ENCODE measurements around the gene INO80D.
"Not testable (repeated sequence)": the region's sequence is repeated elsewhere in the genome, so short reads cannot be mapped to it uniquely, and the experiment has no call there.

The INO80D gene, protein sequence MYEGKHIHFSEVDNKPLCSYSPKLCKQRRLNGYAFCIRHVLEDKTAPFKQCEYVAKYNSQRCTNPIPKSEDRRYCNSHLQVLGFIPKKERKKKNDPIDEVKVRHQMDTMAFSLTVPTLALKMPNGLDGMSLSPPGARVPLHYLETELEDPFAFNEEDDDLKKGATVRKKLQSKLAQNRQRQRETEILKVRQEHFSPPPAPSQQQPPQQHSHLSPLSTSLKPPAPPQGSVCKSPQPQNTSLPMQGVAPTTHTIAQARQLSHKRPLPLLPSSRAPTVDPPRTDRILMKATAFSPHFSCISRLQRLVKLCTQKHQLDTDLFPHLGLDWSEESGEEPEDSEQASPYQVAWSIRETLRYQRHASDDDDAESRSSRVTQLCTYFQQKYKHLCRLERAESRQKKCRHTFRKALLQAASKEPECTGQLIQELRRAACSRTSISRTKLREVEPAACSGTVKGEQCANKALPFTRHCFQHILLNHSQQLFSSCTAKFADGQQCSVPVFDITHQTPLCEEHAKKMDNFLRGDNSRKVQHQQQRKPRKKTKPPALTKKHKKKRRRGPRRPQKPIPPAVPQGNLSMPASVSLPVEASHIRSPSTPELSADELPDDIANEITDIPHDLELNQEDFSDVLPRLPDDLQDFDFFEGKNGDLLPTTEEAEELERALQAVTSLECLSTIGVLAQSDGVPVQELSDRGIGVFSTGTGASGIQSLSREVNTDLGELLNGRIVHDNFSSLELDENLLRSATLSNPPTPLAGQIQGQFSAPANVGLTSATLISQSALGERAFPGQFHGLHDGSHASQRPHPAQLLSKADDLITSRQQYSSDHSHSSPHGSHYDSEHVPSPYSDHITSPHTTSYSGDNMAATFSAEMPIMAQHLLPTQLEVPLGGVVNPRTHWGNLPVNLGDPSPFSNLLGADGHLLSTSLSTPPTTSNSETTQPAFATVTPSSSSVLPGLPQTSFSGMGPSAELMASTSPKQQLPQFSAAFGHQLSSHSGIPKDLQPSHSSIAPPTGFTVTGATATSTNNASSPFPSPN

DNA sequence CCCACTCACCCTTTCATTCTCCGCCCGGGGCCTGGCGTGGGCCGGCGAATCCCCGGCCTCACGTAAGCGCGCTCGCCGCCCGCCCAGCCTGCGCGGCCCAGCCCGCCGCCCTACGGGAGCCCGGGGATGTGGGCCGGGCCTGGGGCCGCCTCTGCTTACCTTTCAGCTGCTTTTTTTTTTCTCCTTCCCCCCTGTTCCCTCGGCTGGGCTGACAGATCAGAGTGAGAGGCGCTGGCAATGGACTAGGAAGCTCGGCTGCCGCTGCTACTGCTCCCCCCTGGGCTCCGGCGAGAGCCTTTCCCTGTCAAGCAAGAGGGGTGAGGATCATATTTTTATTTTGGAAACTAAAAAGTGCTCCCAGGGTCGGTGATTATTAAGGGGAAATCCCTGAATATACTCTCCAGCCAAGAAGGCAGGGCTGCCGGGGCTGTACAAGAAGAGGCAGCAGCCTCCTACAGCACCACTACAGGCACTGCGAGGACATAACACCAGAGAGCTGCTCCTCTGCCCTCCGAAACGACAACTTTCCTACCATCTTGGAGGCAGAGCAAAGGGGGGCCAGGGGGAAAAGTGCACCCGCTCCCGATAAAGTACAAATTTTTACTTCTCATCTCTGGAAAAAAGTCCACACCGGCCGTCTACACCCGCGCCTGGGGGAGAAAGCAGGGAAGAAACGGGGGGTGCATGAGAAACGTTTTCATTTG, at the start of gene INO80D:
Gene INO80D, minus strand, starts transcription at position 433 of the 704 bp plus-strand sequence. CDS start 23,158 bp downstream, outside the sequence.
- in situ Hi-C loops (cut with MboI; ENCODE audit: low sequenced_read_pairs): no loop called here

DNA sequence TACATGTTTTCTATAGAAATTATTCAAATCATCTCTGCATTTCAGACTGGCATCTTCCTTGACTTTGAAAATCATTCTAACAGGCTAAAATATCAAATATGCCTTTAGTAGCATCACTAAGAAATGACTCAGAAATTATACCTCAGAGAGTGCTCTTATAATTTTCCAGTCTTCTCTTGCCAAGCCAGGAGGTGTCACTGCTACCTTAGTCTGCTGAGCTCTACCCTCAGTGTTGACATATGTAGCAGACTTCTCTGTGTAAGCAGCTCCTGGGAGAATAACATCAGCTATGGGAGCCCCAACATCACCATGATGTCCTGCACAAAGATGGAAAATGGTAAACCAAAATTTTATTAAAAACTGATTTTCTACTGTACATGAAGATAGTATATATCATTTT, 41.7 kb upstream of the INO80D start:
- in situ Hi-C loops (cut with MboI; ENCODE audit: low sequenced_read_pairs): no loop called here

DNA sequence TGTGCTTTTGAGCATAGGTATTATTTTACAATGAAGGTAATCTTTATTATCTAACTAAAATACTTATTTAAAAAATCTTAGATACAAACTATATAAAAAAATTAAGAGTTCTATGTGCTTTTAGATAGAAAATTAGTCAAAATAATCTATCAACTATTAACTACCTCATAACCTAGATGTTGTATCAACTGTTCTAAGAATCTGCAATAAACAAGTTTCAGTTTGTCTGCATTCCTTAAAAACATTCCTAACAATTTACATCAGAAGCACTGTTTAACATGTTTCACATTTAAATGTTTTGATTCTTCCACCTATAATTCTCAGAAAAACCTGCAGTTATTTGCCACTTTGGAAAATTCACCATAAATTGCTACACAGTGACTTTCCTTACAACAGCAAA, 39.9 kb upstream of the INO80D start:
- in situ Hi-C loops (cut with MboI; ENCODE audit: low sequenced_read_pairs): no loop called here

DNA sequence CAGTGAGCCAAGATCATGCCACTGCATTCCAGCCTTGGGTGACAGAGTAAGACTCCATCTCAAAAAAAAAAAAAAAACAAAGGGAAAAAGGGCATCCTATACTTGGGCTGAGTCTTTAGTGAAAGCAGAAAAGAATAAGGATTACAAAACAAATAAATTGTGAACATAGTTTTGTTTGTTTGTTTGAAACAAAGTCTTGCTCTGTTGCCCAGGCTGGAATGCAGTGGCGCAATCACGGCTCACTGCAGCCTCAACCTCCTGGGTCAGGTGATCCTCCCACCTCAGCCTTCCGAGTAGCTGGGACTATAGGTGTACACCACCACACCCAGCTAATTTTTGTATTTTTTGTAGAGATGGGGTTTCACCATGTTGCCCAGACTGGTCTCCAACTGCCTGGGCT, 36.6 kb upstream of the INO80D start:
- in situ Hi-C loops (cut with MboI; ENCODE audit: low sequenced_read_pairs): not testable (repeated sequence)

DNA sequence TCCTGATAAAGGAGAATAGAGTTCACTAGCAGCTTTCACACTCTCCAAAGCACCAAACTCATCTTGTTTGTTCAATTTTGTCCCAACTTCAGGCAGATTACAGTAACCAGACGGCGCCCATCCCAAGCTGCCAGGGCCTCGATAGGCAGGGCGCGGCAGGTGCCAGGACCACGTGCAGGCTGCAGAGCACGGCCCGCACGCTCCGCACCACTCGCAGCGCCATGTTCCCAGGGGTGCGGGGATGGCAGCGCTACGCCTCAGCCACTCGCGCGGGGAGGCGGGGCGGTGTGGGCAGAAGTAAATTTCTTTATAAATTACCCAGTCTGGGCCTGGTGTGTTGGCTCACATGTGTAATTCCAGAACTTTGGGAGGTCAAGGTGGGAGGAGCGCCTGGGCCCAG, 30.3 kb upstream of the INO80D start:
- in situ Hi-C loops (cut with MboI; ENCODE audit: low sequenced_read_pairs): no loop called here

DNA sequence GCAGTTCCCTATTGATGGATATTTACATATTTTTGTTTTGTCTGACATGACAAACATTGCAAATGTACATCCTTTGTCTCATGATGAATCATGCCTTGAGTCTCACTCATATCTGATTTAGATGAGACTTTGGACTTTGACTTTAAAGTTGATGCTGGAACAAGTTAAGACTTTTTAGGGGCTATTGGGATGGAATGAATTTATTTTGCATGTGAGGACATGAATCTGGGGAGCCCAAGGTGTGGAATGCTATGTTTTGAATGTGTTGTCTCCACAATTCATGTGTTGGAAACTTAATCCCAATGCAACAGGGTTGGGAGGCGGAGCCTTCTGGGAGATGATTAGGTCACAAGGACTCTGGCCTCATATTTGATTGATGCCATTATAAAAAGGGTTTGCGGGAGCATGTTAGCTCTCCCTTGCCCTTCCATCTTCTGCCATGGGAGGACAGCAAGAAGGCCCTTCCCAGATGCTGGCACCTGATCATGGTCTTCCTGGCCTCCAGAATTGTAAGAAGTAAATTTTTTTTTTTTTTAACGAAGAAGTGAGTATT, 29.1 kb upstream of the INO80D start:
- in situ Hi-C loops (cut with MboI; ENCODE audit: low sequenced_read_pairs): no loop called here

DNA sequence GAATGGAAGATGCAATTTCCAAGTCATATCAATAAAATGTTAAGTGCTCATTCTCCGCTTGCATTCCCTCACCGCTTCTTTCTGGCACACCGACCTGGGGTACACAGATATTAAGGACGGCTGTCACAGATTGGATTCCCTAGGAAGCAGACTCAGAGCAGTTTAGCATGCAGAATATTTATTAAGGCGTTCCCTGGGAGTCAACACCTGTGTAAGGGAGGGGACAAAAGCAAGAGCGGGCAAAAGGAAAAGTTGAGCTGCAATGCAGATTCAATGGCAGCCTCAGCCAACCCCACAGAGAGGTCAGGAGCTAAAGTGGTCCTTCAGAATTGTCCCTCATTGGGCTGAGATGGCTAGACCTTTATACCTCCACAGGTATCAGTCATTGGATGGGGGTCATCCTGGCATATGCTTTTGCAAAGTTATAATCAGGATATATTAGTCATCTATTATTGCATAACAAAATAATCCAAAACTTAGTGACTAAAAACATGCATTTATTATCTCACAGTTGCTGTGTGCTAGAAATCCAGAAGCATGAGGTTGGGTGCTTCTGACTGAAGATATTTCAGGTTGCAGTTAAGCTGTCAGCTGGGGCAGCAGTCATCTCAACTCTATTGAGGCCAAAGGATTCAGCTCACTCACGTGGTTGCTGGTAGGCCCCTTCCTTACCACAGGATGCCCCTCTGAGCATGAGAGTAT, 27.0 kb upstream of the INO80D start:
- in situ Hi-C loops (cut with MboI; ENCODE audit: low sequenced_read_pairs): no loop called here

DNA sequence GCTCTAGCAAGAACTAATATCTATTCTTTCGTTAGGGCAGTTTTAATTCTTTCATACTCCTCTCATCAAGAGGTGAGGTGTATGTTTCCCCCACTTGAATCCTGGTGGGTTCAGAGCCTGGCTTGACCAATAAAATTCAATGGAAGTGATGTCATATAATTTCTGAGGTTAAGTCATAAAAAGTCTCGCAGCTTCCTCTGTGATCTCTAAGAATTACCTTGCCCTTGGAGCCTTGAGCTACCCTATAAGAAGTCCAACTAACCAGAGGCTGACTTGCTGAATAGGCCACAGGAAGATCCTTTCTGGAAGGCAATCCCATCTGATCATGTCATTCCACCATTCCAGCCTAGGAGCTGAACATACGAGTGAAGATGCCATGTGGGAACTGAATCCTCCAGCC, 26.1 kb upstream of the INO80D start:
- in situ Hi-C loops (cut with MboI; ENCODE audit: low sequenced_read_pairs): no loop called here

DNA sequence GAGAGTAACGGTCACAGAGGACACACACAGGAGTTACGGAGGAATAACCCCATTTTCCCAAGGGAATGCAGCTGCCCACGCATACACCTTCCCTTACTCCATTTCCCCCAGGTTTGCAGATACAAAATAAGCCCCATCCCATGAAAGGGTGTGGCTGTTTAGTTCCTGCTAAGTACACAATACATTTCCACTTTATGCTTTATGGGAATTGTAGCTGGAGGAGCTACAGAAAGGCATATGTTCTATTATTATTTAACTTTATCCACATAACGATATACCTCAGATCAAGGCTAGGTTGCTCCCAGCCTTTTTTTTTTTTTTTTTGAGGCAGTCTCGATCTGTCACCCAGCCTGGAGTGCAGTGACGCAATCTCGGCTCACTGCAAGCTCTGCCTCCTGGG, 22.7 kb upstream of the INO80D start:
- in situ Hi-C loops (cut with MboI; ENCODE audit: low sequenced_read_pairs): no loop called here

DNA sequence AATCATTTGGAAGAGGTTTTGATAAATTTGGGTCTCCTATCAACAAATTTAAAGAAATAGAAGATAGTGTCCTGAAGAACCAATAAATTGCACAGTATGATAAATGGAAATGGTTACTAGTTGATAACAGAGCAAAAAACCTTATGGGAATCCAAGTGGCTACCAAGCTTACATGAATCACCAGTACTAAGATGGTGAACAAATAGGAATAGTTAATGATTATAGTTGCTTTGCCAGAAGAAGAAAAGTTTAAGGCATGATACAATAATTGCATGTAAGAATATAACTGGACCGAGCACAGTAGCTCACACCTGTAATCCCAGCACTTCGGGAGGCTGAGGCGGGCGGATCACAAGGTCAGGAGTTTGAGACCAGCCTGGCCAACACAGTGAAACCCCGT, 19.6 kb upstream of the INO80D start:
- in situ Hi-C loops (cut with MboI; ENCODE audit: low sequenced_read_pairs): no loop called here

DNA sequence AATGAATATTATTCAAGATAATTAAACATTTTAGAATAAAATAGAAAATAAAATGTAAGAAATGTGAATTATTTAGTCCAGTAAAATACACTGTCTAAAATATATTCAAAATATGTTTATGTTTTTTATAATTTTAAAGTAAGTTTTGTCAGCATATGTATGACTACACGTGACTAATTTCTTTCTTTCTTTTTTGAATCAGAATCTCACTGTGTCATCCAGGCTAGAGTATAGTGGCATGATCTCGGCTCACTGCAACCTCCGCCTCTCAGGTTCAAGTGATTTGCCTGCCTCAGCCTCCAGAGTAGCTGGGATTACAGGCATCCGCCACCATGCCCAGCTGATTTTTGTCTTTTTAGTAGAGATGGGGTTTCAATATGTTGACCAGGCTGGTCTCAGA, 19.1 kb upstream of the INO80D start:
- in situ Hi-C loops (cut with MboI; ENCODE audit: low sequenced_read_pairs): no loop called here

DNA sequence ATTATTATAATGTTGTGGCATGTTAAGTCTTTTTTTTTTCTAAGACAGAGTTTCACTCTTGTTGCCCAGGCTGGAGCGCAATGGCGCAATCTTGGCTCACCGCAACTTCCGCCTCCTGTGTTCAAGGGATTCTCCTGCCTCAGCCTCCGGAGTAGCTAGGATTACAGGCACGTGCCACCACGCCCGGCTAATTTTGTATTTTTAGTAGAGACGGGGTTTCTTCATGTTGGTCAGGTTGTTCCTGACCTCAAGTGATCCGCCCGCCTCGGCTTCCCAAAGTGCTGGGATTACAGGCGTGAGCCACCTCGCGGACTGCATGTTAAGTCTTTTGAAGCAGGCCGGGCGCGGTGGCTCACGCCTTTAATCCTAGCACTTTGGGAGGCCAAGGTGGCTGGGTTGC, 12.9 kb upstream of the INO80D start:
- in situ Hi-C loops (cut with MboI; ENCODE audit: low sequenced_read_pairs): not testable (repeated sequence)

DNA sequence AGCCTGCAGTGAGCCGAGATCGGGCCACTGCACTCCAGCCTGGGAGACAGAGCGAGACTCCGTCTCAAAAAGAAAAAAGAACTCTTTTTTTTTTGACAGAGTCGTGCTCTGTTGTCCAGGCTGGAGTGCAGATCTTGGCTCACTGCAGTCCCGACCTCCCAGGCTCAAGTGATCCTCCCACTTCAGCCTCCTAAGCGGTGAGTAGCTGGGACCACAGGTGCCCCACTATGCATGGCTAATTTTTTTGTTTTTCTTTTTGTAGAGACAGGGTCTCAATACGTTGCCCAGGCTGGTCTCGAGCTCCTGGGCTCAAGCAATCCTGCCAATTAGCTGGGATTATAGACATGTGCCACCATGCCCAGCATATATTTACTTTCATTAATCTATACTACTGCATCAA, 12.5 kb upstream of the INO80D start:
- in situ Hi-C loops (cut with MboI; ENCODE audit: low sequenced_read_pairs): no loop called here

DNA sequence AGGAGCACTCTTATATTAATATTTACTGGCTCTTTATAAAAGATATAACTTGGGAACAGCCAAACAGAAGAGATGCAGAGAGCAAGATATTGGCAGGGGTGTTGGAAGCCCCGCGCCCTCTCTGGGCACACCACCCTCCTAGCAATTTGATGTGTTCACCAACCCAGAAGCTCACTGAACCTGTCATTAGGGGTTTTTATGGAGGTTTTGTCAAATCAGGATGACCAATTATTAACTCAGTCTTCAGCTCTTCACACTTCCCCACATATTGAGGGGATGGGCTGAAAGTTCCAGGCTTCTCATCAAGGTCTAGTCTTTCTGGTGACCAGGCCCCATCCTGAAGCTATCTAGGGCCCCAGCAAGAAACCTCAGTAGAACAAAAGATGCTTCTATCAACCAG, 10.9 kb upstream of the INO80D start:
- in situ Hi-C loops (cut with MboI; ENCODE audit: low sequenced_read_pairs): no loop called here

DNA sequence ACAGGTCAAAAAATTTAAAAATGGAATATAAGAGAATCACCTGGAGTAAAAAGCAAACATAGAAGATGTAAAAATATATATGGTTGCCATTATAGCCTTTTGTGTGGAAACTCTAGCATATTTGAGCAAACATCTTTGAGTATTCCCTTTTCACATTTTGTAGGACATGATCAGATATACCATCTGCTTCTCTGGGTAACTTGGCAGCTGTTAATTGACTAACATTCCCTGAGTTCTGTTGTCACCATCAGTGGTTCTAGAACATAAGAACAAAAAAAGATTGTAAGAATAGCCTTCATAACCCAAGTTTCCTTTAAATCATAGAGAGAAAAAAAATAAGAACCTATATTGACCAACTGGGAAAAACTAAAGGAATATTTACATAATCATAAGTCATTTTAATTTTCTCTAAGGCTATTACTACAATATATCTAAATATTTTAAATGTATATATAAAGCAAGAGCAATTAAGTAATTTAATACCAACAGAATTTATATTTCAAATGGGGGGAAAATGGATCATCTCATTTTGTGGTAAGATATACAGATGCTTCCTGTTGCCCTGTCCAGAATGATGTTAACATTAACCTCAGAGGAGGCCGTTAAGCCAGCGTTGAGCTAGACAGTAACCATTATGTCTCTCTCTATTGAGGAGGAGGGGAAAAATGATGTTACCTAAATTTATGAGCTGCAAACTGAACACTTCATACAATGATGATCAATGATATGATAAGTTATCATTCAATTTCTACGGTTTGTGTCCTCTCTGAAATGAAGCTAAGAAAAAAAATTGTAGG, 9.8 kb upstream of the INO80D start:
- in situ Hi-C loops (cut with MboI; ENCODE audit: low sequenced_read_pairs): no loop called here

DNA sequence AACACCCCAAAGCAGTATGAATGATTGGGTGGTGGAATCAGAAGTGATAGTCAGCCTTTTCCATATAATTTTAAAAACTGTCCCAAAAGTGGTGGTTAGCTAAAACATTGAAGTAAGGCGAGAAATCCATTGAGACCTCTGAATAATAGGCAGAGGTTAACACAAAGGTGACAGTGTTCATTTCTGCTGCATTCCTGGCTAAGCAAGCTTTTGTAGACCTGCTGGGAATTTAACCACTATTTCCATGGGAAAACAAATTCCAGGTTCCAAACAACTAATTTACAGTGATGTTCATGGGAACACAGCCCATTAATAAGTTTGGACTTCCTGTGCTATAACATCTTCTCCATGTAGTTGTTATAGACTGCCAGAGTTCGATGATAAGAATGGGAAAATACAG, 6.3 kb upstream of the INO80D start:
- in situ Hi-C loops (cut with MboI; ENCODE audit: low sequenced_read_pairs): no loop called here

DNA sequence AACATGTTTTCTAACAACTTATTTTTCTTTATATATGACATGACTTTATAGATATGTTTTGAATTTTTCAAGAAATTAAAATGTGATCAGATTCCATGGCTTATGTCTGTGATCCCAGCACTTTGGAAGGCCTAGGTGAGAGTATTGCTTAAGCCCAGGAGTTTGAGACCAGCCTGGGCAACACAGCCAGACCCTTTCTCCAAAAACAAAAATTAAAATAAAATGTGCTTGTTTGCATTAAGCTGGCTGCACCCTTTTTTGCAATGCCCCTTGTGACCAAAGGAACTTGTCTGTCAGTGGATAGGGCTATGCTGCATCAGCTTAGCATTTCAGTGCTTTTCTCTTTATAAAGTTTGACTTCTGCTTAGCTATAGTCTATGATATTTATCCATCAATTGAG, 2.3 kb upstream of the INO80D start:
- in situ Hi-C loops (cut with MboI; ENCODE audit: low sequenced_read_pairs): no loop called here

DNA sequence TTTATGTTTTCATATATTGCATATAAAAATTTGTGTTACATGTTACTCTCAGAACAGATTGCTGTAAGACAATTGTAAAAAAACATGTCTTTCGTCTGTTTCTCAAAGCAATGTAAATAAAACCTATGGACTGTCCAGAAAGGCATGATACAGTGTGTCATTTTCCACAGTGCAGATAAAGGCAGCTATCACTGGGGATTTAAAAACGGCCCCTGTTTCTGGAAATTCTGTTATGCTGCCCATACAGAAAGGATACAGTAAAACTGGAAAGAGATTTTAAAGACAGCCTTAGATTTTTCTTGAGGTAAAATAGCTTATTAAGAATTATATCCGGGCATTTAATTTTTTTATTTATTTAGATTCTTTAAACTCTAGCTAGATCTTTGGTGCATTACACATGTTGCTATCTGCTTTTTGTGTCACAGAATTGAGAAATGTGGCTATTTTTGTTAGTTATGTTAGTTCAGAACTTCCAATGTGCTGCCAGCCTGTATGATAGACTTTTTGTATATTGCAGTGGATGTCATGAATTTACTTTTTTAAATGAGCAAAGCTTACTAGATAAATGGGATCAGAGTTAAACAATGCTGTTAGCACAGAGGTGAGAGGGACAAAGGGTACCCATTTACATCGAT, 859 bp upstream of the INO80D start:
- in situ Hi-C loops (cut with MboI; ENCODE audit: low sequenced_read_pairs): no loop called here

All from hTERT RPE-1 (cell line).